H1 (cell line): ENCODE results near the gene CHD9. TPM values are rescaled to one million over a fixed set of nuclear protein-coding genes. Genes with fewer than 3 reads are reported as not detected.

Source experiments
- CBX5 ChIP-seq: fragments of 300-800, 300-1000 bp; sonication (generic); IDR thresholded peaks from 2 replicates; pipeline ENCODE4 v1.7.1; 2016; ENCODE audit warnings: antibody characterized with exemption, low read length, low read depth
- JUN ChIP-seq: IDR thresholded peaks from 2 replicates; pipeline ENCODE4 v1.6.1; 2011; ENCODE audit warnings: low read depth, mild to moderate bottlenecking, improper control_type of control experiment, low read length
- NANOG ChIP-seq: IDR thresholded peaks from 2 replicates; pipeline ENCODE4 v1.6.1; 2011; ENCODE audit warnings: low read length, low read depth, mild to moderate bottlenecking, inconsistent platforms; ENCODE audit not compliant: insufficient read depth, poor library complexity, severe bottlenecking
- POU5F1 ChIP-seq: IDR thresholded peaks from 2 replicates; pipeline ENCODE4 v1.6.1; 2011; ENCODE audit warnings: low read depth, mild to moderate bottlenecking, low read length, moderate library complexity
- SIRT6 ChIP-seq: IDR thresholded peaks from one replicate; pipeline ENCODE4 v1.7.1; 2012; ENCODE audit warnings: low read length, inconsistent platforms
- polyA plus RNA-seq, 7 experiments: library from polyadenylated mRNA; depleted of rRNA in 3 of 7; stranded (reverse) in 5 of 7; unstranded in 2 of 7; fragments of >200 nt in 5 of 7; fragments of 200-250 nt in 2 of 7; gene quantifications; 1 replicate in 5 of 7; 2 replicates in 1 of 7; 4 replicates in 1 of 7; pipeline versions ENCODE4 v1.2.1 to v1.2.3, GENCODE V29; 2011 to 2013; ENCODE audit warnings: missing spikeins in 2 of 7, mixed read lengths in 2 of 7
- total RNA-seq: library from RNA; stranded (reverse); fragmentation: NEBNext Ultra II Directional; extraction: Animal tissue kit (Norgen Biotek cat#: 25700); gene quantifications from 2 replicates; pipeline ENCODE4 v1.2.1, GENCODE V29; 2021

Gene CHD9
- total and polyA plus RNA-seq, 2 of the 8 experiments (the other 6 are each of a cell fraction or from before 2014, with no cell fraction given), result 9.9 to 32.4 TPM

DNA sequence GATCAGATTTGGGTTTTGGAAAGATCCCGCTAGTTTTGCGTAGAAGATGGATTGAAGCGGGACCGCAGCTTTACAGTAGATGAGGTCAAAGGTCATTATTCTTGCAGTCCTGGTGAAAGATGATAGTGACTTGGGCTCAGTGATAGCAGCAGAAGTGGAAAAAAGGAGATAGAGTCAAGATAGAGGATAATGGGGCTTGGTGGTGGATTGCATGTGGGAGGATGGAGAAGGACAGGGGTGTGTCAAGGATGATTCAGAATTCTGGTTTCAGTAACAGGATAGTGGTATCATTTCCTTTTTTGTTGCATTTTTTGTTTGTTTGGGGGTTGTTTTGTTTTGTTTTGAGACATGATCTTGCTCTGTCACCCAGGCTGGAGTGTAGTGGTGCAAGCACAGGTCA is 30.7 kb upstream of the CHD9 start (continued):
- TF ChIP-seq NANOG (no peak), JUN (no peak), SIRT6 (no peak), POU5F1 (no peak), CBX5 (no peak)
- TF ChIP-seq, all 59 proteins: peak for 0
